Adipocyte (in vitro differentiated cells): ENCODE data around the gene SPG21.
A peak's percentile ranks its signal among the peaks of the same experiment; 100 is the strongest.
"Not testable (repeated sequence)": the region's sequence is repeated elsewhere in the genome, so short reads cannot be mapped to it uniquely, and the experiment has no call there.

Source experiments
- DNase-seq: peaks from one replicate; pipeline ENCODE4 v3.0.0-alpha.2; 2015; ENCODE audit warnings: low read depth
- H3K27me3 ChIP-seq: replicated peaks from 2 replicates; pipeline ENCODE4 v1.7.0; 2013; ENCODE audit warnings: mild to moderate bottlenecking, low read length, moderate library complexity; ENCODE audit not compliant: control insufficient read depth, insufficient read depth
- H3K36me3 ChIP-seq: 2 replicates; pipeline ENCODE4 v1.7.0; 2013; ENCODE audit warnings: low read length, mild to moderate bottlenecking, moderate library complexity; ENCODE audit not compliant: control insufficient read depth, insufficient read depth, severe bottlenecking
- H3K4me1 ChIP-seq: 2 replicates; pipeline ENCODE4 v1.7.0; 2013; ENCODE audit warnings: mild to moderate bottlenecking, low read length, moderate library complexity; ENCODE audit not compliant: control insufficient read depth, insufficient read depth
- H3K4me3 ChIP-seq: 2 replicates; pipeline ENCODE4 v1.7.0; 2013; ENCODE audit warnings: mild to moderate bottlenecking, low read length, moderate library complexity
- H3K9ac ChIP-seq: 2 replicates; pipeline ENCODE4 v1.7.0; 2013; ENCODE audit warnings: mild to moderate bottlenecking, low read length, moderate library complexity
- H3K9me3 ChIP-seq: 2 replicates; pipeline ENCODE4 v1.7.0; 2013; ENCODE audit warnings: mild to moderate bottlenecking, low read length, moderate library complexity; ENCODE audit not compliant: control insufficient read depth

Gene SPG21

GRCh38 chr15:65027593-65027992 is 37.9 kb upstream of the SPG21 start:
- peak overlapping the region; percentile 99 for H3K4me3 ChIP-seq
- H3K36me3 ChIP-seq, result peaks cover 35% of the 10 kb centered on the region
- H3K27me3 ChIP-seq, result no peaks in the 10 kb centered on the region
- peak overlapping the region; percentile 94 for H3K9ac ChIP-seq
- no peaks in the 10 kb centered on the region for H3K9me3 ChIP-seq
- no peak for DNase-seq
- H3K4me1 ChIP-seq, result peaks cover 14% of the 10 kb centered on the region

GRCh38 chr15:65026756-65027155 is 37.0 kb upstream of the SPG21 start:
- Histone ChIP-seq H3K4me3 (no peak overlapping the region), H3K9ac (no peak overlapping the region), H3K36me3 (peaks cover 35% of the 10 kb centered on the region), H3K9me3 (no peaks in the 10 kb centered on the region), H3K27me3 (no peaks in the 10 kb centered on the region), H3K4me1 (peaks cover 14% of the 10 kb centered on the region)
- no peak for DNase-seq

GRCh38 chr15:65021488-65021887 is 31.8 kb upstream of the SPG21 start:
- Histone ChIP-seq H3K36me3 (peaks cover 77% of the 10 kb centered on the region), H3K9me3 (no peaks in the 10 kb centered on the region), H3K4me3 (no peak overlapping the region), H3K27me3 (no peaks in the 10 kb centered on the region), H3K9ac (no peak overlapping the region), H3K4me1 (no peaks in the 10 kb centered on the region)
- no peak for DNase-seq

GRCh38 chr15:65020419-65020818 is 30.7 kb upstream of the SPG21 start:
- H3K27me3 ChIP-seq, result no peaks in the 10 kb centered on the region

GRCh38 chr15:65011198-65011597 is 21.5 kb upstream of the SPG21 start:
- not testable (repeated sequence) for H3K4me1 ChIP-seq, H3K27me3 ChIP-seq, DNase-seq, H3K9ac ChIP-seq, H3K4me3 ChIP-seq
- peaks cover 52% of the 10 kb centered on the region for H3K36me3 ChIP-seq
- H3K9me3 ChIP-seq, result peaks cover 10% of the 10 kb centered on the region

More at GRCh38 chr15:65020419-65020818, 30.7 kb upstream of the SPG21 start:
- no peak overlapping the region for H3K4me3 ChIP-seq
- no peaks in the 10 kb centered on the region for H3K4me1 ChIP-seq
- H3K9ac ChIP-seq, result no peak overlapping the region
- H3K9me3 ChIP-seq, result no peaks in the 10 kb centered on the region
- no peak for DNase-seq
- H3K36me3 ChIP-seq, result peaks cover 77% of the 10 kb centered on the region

- no peak for DNase-seq
- peaks cover 39% of the 10 kb centered on the region for H3K36me3 ChIP-seq
These were observed 19.3 kb upstream of the SPG21 start for GRCh38 chr15:65008983-65009382.

GRCh38 chr15:65006876-65007275 is 17.2 kb upstream of the SPG21 start:
- no peak overlapping the region for H3K9ac ChIP-seq
- no peaks in the 10 kb centered on the region for H3K9me3 ChIP-seq
- H3K4me1 ChIP-seq, result peaks cover 6% of the 10 kb centered on the region
- H3K4me3 ChIP-seq, result no peak overlapping the region
- H3K36me3 ChIP-seq, result peaks cover 35% of the 10 kb centered on the region
- no peak for DNase-seq
- no peaks in the 10 kb centered on the region for H3K27me3 ChIP-seq

More at GRCh38 chr15:65008983-65009382, 19.3 kb upstream of the SPG21 start:
- Histone ChIP-seq H3K9me3 (peaks cover 9% of the 10 kb centered on the region), H3K27me3 (no peaks in the 10 kb centered on the region), H3K4me3 (no peak overlapping the region), H3K9ac (no peak overlapping the region), H3K4me1 (peaks cover 6% of the 10 kb centered on the region)

- H3K9ac ChIP-seq, result no peak overlapping the region
- H3K4me1 ChIP-seq, result peaks cover 6% of the 10 kb centered on the region
- peaks cover 38% of the 10 kb centered on the region for H3K36me3 ChIP-seq
- H3K4me3 ChIP-seq, result no peak overlapping the region
- no peaks in the 10 kb centered on the region for H3K27me3 ChIP-seq
- no peaks in the 10 kb centered on the region for H3K9me3 ChIP-seq
- no peak for DNase-seq
These were observed 15.3 kb upstream of the SPG21 start for GRCh38 chr15:65004993-65005392.

- Histone ChIP-seq H3K36me3 (peaks cover 17% of the 10 kb centered on the region), H3K27me3 (no peaks in the 10 kb centered on the region), H3K9me3 (no peaks in the 10 kb centered on the region), H3K4me3 (no peak overlapping the region), H3K4me1 (no peaks in the 10 kb centered on the region), H3K9ac (no peak overlapping the region)
- DNase-seq, result peak; percentile 55
These were observed 8.1 kb upstream of the SPG21 start for GRCh38 chr15:64997745-64998375.

GRCh38 chr15:64997066-64997465 is 7.4 kb upstream of the SPG21 start:
- no peaks in the 10 kb centered on the region for H3K9me3 ChIP-seq

GRCh38 chr15:64993290-64993689 is 3.6 kb upstream of the SPG21 start:
- H3K27me3 ChIP-seq, result no peaks in the 10 kb centered on the region
- H3K9me3 ChIP-seq, result no peaks in the 10 kb centered on the region
- no peak overlapping the region for H3K9ac ChIP-seq
- H3K36me3 ChIP-seq, result no peaks in the 10 kb centered on the region
- H3K4me3 ChIP-seq, result no peak overlapping the region
- DNase-seq, result no peak
- H3K4me1 ChIP-seq, result peaks cover 5% of the 10 kb centered on the region

More at GRCh38 chr15:64997066-64997465, 7.4 kb upstream of the SPG21 start:
- no peak overlapping the region for H3K4me3 ChIP-seq
- peaks cover 12% of the 10 kb centered on the region for H3K36me3 ChIP-seq
- H3K9ac ChIP-seq, result no peak overlapping the region
- no peak for DNase-seq
- H3K27me3 ChIP-seq, result no peaks in the 10 kb centered on the region
- H3K4me1 ChIP-seq, result no peaks in the 10 kb centered on the region
